Measurements from ENCODE around the gene AMER2.

AMER2 gene

GRCh38 chr13:25171517-25172302, at the start of gene AMER2:
Gene AMER2 (minus strand): TSS chr13:25172288. CDS start chr13:25171619, 669 bp downstream.
- in situ Hi-C loops (cut with HindIII; ENCODE audit: low sequenced_read_pairs): loop anchor here (10.0 kb wide), 1 partner anchor 203 kb away; the partner anchor contains the start of gene ATP8A2

GRCh38 chr13:25218019-25218418, 45.9 kb upstream of the AMER2 start:
- in situ Hi-C loops (cut with HindIII; ENCODE audit: low sequenced_read_pairs): no loop called here

GRCh38 chr13:25217023-25217885, 45.2 kb upstream of the AMER2 start:
- in situ Hi-C loops (cut with HindIII; ENCODE audit: low sequenced_read_pairs): no loop called here

- in situ Hi-C loops (cut with HindIII; ENCODE audit: low sequenced_read_pairs): no loop called here
Observed at GRCh38 chr13:25215253-25215575, 43.1 kb upstream of the AMER2 start.

- in situ Hi-C loops (cut with HindIII; ENCODE audit: low sequenced_read_pairs): no loop called here
Observed at GRCh38 chr13:25214491-25215252, 42.6 kb upstream of the AMER2 start.

- in situ Hi-C loops (cut with HindIII; ENCODE audit: low sequenced_read_pairs): no loop called here
Observed at GRCh38 chr13:25213715-25214114, 41.6 kb upstream of the AMER2 start.

- in situ Hi-C loops (cut with HindIII; ENCODE audit: low sequenced_read_pairs): no loop called here
Observed at GRCh38 chr13:25210842-25211569, 38.9 kb upstream of the AMER2 start.

- in situ Hi-C loops (cut with HindIII; ENCODE audit: low sequenced_read_pairs): no loop called here
Observed at GRCh38 chr13:25207291-25207810, 35.3 kb upstream of the AMER2 start.

- in situ Hi-C loops (cut with HindIII; ENCODE audit: low sequenced_read_pairs): no loop called here
Observed at GRCh38 chr13:25204863-25205262, 32.8 kb upstream of the AMER2 start.

- in situ Hi-C loops (cut with HindIII; ENCODE audit: low sequenced_read_pairs): no loop called here
Observed at GRCh38 chr13:25203127-25203740, 31.1 kb upstream of the AMER2 start.

GRCh38 chr13:25200783-25201182, 28.7 kb upstream of the AMER2 start:
- in situ Hi-C loops (cut with HindIII; ENCODE audit: low sequenced_read_pairs): no loop called here

- in situ Hi-C loops (cut with HindIII; ENCODE audit: low sequenced_read_pairs): no loop called here
Observed at GRCh38 chr13:25198647-25199046, 26.6 kb upstream of the AMER2 start.

- in situ Hi-C loops (cut with HindIII; ENCODE audit: low sequenced_read_pairs): no loop called here
Observed at GRCh38 chr13:25196971-25197370, 24.9 kb upstream of the AMER2 start.

- in situ Hi-C loops (cut with HindIII; ENCODE audit: low sequenced_read_pairs): no loop called here
Observed at GRCh38 chr13:25192936-25193335, 20.8 kb upstream of the AMER2 start.

- in situ Hi-C loops (cut with HindIII; ENCODE audit: low sequenced_read_pairs): no loop called here
Observed at GRCh38 chr13:25192489-25192888, 20.4 kb upstream of the AMER2 start.

- in situ Hi-C loops (cut with HindIII; ENCODE audit: low sequenced_read_pairs): no loop called here
Observed at GRCh38 chr13:25192052-25192451, 20.0 kb upstream of the AMER2 start.

GRCh38 chr13:25190771-25191170, 18.7 kb upstream of the AMER2 start:
- in situ Hi-C loops (cut with HindIII; ENCODE audit: low sequenced_read_pairs): no loop called here

- in situ Hi-C loops (cut with HindIII; ENCODE audit: low sequenced_read_pairs): no loop called here
Observed at GRCh38 chr13:25190256-25190655, 18.2 kb upstream of the AMER2 start.

- in situ Hi-C loops (cut with HindIII; ENCODE audit: low sequenced_read_pairs): no loop called here
Observed at GRCh38 chr13:25187596-25187995, 15.5 kb upstream of the AMER2 start.

GRCh38 chr13:25186187-25186586, 14.1 kb upstream of the AMER2 start:
- in situ Hi-C loops (cut with HindIII; ENCODE audit: low sequenced_read_pairs): no loop called here
